Body of pancreas (tissue), 4 donors: ENCODE measurements around the gene CXXC5. TPM values are rescaled to one million over a fixed set of nuclear protein-coding genes. Genes with fewer than 3 reads are reported as not detected.

Experiments used
- ATAC-seq: fragments of 150-250 bp; one replicate; pipeline ENCODE4 v1.9.1; 2016
- DNase-seq, 4 donors: peaks; one replicate each; pipeline ENCODE4 v3.0.0-alpha.2; 2019
- H3K27ac ChIP-seq, 4 donors: fragments of 200-600 bp; sonication (generic); 1 replicate in 3 of 4; 2 replicates in 1 of 4; pipeline versions ENCODE4 v1.5.1 to v1.6.1; 2016 to 2019; ENCODE audit warnings: mild to moderate bottlenecking in 1 of 4, mixed read lengths in 1 of 4, moderate library complexity in 1 of 4
- H3K27me3 ChIP-seq, 2 donors: fragments of 200-600 bp; sonication (generic); one replicate each; pipeline ENCODE4 v1.6.0; 2016; ENCODE audit warnings: mild to moderate bottlenecking in 1 of 2
- H3K36me3 ChIP-seq, 2 donors: fragments of 200-600 bp; sonication (generic); replicated peaks in 1 of 2; 2 replicates each; pipeline ENCODE4 v1.5.1; 2016; ENCODE audit warnings: low read depth in 2 of 2; ENCODE audit not compliant: insufficient read depth in 1 of 2
- H3K4me1 ChIP-seq: fragments of 200-600 bp; sonication (generic); one replicate; pipeline ENCODE4 v1.6.0; 2016
- H3K4me3 ChIP-seq, 2 donors: fragments of 200-600 bp; sonication (generic); 1 replicate in 1 of 2; 2 replicates in 1 of 2; pipeline ENCODE4 v1.5.1; 2016 to 2019
- H3K9me3 ChIP-seq, 3 donors: fragments of 200-600 bp; sonication (generic); 1 replicate in 2 of 3; 2 replicates in 1 of 3; pipeline ENCODE4 v1.5.1; 2016
- POLR2A ChIP-seq, 3 donors: fragments of 450-650 bp; IDR thresholded peaks; one replicate each; pipeline ENCODE4 v1.6.1; 2016; ENCODE audit warnings: antibody characterized with exemption in 3 of 3, mild to moderate bottlenecking in 2 of 3
- WGBS, 2 donors: methylation state at CpG; one replicate each; pipeline ENCODE4 v1.1.5; 2017; 5-methylcytosine and 5-hydroxymethylcytosine counted together
- intact Hi-C: fragments of 100-400 bp; cut with DNase I; formaldehyde crosslinking; loops from one replicate; pipeline ENCODE4 v1.15.1; 2023
- total RNA-seq, 2 donors: library from RNA; depleted of rRNA; stranded (reverse); fragments of >200 nt; gene quantifications; one replicate each; pipeline ENCODE4 v1.1.0, GENCODE V29; 2016
- TF ChIP-seq, protein P1 (sequence below), 7 experiments: fragments of 450-650 bp in 4 of 7; fragments of 200-600 bp in 3 of 7; sonication (generic) in 3 of 7; IDR thresholded peaks; one replicate each; pipeline ENCODE4 v1.5.1; 2016 to 2019; ENCODE audit warnings: antibody characterized with exemption in 7 of 7

Gene CXXC5
- total RNA-seq, 2 donors from 2014 or later: 86.6 to 87.7 TPM

DNA sequence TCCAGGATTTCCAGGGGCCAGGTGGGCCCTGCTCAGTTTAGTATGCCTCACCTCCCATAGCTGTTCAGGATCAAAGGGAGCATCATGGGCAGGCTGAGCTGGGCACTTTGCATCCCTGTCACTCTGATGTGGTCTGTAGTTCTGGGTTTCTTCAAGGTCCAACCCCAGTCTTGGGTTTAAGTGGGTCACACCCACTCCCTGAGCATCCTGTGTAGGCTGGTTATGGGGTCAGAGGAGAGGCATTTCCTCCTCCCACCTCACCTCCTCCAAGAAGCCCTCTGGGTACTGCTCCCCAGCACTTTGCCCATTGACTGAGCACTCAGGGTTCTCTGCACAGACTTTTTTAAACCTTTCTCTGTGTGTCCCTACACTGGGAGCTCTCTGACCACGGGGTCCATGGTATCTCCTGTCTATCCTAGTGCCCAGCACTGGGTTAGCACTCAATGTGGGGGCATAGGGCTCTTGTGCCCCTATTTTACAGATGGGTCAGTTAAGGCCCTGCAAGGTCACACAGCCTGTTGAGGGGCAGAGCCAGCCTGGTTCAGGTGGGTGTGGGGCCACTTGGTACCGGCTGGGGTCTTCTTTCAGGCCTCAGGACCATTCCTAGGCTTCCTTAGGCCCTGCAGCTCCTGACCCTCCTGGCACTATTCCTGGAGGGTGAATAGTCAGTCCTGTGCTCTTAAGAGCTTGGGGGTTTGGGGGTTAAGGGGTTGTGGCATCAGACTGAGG lies 19.0 kb downstream of the CXXC5 start:
- peak overlapping the region in 3 of 4 donors; percentile 92 to 98 (median 94) for H3K27ac ChIP-seq
- intact Hi-C loops: no loop called here
- H3K36me3 ChIP-seq: no peaks in the 10 kb centered on the region
- peaks cover 100% of the 10 kb centered on the region for H3K4me1 ChIP-seq
- no peak for ATAC-seq
- no peak for TF ChIP-seq POLR2A (IDR thresholded peaks at IDR 0.05)
- TF ChIP-seq, protein P1, sequence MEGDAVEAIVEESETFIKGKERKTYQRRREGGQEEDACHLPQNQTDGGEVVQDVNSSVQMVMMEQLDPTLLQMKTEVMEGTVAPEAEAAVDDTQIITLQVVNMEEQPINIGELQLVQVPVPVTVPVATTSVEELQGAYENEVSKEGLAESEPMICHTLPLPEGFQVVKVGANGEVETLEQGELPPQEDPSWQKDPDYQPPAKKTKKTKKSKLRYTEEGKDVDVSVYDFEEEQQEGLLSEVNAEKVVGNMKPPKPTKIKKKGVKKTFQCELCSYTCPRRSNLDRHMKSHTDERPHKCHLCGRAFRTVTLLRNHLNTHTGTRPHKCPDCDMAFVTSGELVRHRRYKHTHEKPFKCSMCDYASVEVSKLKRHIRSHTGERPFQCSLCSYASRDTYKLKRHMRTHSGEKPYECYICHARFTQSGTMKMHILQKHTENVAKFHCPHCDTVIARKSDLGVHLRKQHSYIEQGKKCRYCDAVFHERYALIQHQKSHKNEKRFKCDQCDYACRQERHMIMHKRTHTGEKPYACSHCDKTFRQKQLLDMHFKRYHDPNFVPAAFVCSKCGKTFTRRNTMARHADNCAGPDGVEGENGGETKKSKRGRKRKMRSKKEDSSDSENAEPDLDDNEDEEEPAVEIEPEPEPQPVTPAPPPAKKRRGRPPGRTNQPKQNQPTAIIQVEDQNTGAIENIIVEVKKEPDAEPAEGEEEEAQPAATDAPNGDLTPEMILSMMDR (IDR thresholded peaks at IDR 0.05): no peak
- DNase-seq: peak in 1 of 4 donors; percentile 13
- H3K4me3 ChIP-seq: no peak overlapping the region
- WGBS, 2 donors: 46 to 71% methylated on average over 2 of the region's 2 CpGs
- no peaks in the 10 kb centered on the region for H3K9me3 ChIP-seq
- H3K27me3 ChIP-seq: no peaks in the 10 kb centered on the region

DNA sequence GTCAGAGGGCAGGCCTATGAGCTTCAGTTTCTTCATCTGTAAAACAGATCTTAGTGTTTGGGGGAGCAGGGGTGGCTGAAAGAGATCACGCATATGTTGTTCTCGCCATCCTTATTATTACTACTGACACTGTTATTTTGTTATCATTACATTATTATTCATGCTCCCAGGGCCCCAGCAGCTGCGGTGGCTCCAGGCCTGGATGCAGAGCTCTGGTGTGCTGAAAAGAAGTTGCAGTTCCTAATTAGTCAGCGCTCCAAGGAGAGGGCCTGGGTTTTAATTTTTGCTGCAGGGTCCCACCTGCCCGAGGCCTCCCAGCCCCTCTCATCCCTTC lies 19.5 kb downstream of the CXXC5 start:
- H3K36me3 ChIP-seq: no peaks in the 10 kb centered on the region
- peak overlapping the region; percentile 82 to 94 (median 91) for H3K27ac ChIP-seq
- WGBS, 2 donors: 22 to 30% methylated on average over 3 to 5 of the region's 5 CpGs
- ATAC-seq: no peak
- H3K4me1 ChIP-seq: peaks cover 100% of the 10 kb centered on the region
- H3K27me3 ChIP-seq: no peaks in the 10 kb centered on the region
- TF ChIP-seq, protein P1 (IDR thresholded peaks at IDR 0.05): no peak
- no peak for TF ChIP-seq POLR2A (IDR thresholded peaks at IDR 0.05)
- intact Hi-C loops: no loop called here
- DNase-seq: peak in 1 of 4 donors; percentile 27
- H3K9me3 ChIP-seq: no peaks in the 10 kb centered on the region
- H3K4me3 ChIP-seq: no peak overlapping the region

- ATAC-seq (peak; percentile 28), DNase-seq (peak in 3 of 4 donors; percentile 61 to 65 (median 62))
- H3K9me3 ChIP-seq: no peaks in the 10 kb centered on the region
- peak overlapping the region; percentile 82 to 94 (median 91) for H3K27ac ChIP-seq
- peak in 2 of 3 donors; percentile 8 to 28 for TF ChIP-seq POLR2A (IDR thresholded peaks at IDR 0.05)
- TF ChIP-seq, protein P1 (IDR thresholded peaks at IDR 0.05): no peak
- H3K27me3 ChIP-seq: no peaks in the 10 kb centered on the region
- H3K4me1 ChIP-seq: peaks cover 100% of the 10 kb centered on the region
- no peaks in the 10 kb centered on the region for H3K36me3 ChIP-seq
- no peak overlapping the region for H3K4me3 ChIP-seq
- intact Hi-C loops: no loop called here
- WGBS, 2 donors: 3 to 11% methylated on average over 3 to 50 of the region's 55 CpGs
These were observed 20.1 kb downstream of the CXXC5 start for GRCh38 chr5:139668064-139668880.

DNA sequence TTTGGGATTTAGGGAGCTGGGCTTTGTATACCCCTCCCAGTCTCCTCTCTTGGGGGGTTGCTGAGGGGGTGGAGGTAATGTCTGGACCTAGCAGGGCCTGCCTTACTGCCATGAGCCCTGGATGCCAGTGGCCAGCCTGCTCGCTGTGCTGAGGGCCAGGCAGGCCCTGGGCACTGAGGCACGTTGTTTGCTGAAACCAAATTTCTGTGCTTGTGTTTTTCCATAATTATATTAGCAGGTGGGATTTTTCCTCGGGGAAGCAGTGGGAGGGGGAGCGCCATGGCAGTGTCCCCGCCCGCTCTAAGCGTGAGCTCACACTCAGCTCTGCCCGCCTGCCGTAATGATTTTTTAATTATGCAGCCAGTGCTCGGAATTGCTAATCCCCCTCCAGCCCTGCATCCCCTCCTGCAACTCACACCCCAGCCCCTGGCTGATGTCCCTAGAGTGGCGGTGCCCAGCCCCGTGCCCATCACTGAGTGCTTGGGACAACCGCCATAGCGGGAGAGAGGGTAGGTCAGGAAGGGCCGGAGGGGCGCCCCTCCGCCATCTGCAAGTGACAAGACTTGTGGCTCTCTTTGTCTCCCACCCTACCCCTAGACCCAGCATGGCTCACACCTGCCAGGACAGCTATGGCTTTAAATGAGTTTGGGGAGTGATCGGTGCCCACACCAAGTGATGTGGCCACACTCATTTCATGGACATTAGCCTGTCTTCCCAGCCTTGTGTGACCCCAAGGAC lies 20.9 kb downstream of the CXXC5 start:
- Histone ChIP-seq H3K4me3 (no peak overlapping the region), H3K36me3 (no peaks in the 10 kb centered on the region), H3K27ac (peak overlapping the region; percentile 82 to 94 (median 91)), H3K27me3 (no peaks in the 10 kb centered on the region), H3K4me1 (peaks cover 100% of the 10 kb centered on the region), H3K9me3 (no peaks in the 10 kb centered on the region)
- peak in 1 of 4 donors; percentile 23 for DNase-seq
- intact Hi-C loops: no loop called here
- TF ChIP-seq, protein P1 (IDR thresholded peaks at IDR 0.05): no peak
- TF ChIP-seq POLR2A (IDR thresholded peaks at IDR 0.05): no peak
- ATAC-seq: no peak
- WGBS, 2 donors: 45 to 50% methylated on average over 10 to 18 of the region's 18 CpGs
